ENCODE measurements around the gene DCC.

DCC gene

GRCh38 chr18:52948868-52949444, 609.0 kb downstream of the DCC start:
- no peak for DNase-seq

DNA sequence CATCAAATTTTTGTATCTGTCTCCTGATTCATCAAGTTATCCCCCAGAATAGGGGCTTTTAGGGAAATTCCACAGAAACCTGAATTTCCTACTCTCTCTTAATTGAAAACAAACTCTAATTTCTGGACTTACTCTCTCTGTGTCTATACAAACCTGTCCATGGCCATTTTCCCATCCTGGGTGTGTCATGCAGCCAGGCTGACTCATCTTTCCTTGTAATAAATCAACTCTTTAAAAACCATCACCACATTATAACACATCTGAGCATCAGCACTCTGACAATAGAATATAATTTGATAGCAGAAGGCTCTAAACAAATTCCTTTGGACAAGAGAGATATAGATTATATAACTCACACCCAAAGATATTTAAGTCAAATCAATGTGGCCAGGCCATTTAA, 610.2 kb downstream of the DCC start:
- no peak for DNase-seq

GRCh38 chr18:52953387-52953786, 613.4 kb downstream of the DCC start:
- DNase-seq: no peak

DNA sequence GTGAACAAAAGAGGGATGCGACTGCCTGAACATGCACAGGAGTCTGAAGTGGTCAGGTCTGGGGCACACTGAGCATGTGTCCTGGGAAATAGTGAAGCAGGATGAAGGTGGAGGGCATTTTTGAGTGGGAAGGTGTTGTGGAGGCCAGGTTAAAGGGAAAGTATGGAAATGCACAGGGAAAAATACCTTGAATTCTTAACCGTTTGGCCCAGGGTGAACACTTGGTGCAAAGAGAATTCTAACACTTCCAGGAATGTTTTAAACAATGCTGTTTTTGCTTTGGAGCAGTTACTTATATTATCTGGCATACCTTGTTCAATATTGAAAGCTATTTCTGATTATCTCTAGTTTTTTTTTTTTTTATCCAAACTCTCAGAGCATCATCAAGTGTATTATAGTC, 623.5 kb downstream of the DCC start:
- no peak for DNase-seq

DNA sequence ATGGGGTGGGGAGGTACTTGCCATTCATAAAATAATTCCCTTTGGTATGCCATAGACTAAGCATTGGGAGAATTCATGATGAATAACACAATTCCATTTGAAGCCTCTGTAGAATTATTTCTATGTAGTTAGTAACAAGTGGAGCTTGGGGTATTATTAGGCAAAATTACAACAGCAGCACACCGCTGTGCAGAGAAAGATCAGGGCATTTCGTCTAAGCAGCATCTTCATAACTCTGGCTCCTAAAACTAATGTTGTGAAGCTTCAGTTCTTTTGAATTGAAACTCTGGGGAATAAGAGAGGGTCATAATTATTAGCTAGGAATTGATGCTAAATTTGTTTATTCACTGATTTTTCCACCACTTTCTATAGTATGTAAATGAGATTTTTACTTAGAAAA, 630.7 kb downstream of the DCC start:
- no peak for DNase-seq

DNA sequence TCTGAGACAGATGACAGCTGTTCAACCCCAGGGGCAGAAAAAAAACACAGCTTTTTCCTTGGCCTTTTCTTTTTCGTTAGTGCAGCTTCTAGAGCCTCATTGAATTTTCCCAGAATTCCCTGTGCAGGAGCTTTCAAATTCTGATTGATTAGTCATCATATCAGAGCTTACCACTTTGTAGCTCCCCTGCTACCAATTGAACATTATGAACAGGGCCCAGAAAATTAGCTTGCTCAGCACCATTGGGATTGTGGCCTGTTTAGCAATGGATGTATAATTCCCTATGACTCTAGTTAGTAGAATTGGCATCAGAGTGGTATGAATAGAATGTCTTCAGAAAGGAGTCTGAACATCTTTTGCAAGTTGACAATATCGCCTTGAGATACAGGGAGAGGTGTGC, 631.1 kb downstream of the DCC start:
- no peak for DNase-seq

DNA sequence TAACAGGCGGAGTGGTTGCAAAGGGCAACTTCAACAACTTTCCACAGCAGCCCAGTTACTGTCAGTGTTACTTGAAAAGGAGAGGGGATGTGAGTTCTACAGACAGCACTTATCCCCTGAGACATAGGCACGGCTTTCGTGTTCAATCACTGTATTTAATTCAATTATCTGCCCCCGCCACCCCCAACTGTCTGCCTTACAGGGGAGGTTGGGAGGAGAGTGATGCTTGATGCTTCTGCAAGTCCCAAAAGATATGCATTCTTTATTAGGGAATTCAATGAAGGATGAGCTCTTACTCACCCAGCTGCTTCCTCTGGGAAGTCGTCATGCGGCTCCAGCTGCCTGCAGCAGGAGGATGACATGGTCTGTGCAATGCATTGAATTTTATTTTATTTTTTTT, 639.9 kb downstream of the DCC start:
- no peak for DNase-seq

DNA sequence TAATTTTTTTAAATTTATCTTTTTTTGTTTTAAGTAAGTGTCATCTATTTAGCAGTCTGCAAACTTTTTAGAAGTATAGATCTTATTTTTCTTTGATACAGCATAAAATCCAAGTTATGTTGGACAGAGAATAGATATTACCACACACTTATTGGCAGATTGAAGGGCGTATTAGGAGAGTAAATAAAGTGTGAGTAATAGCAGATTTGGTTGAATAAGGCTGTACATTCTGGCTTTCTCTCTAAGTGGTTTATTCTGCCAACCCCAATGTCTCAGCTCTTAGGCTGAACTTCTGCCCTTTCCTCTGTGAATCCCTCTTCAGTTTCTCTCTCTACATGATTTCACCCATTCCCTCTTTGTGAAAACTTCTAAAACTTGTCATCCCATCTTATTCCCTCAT, 651.2 kb downstream of the DCC start:
- no peak for DNase-seq

DNA sequence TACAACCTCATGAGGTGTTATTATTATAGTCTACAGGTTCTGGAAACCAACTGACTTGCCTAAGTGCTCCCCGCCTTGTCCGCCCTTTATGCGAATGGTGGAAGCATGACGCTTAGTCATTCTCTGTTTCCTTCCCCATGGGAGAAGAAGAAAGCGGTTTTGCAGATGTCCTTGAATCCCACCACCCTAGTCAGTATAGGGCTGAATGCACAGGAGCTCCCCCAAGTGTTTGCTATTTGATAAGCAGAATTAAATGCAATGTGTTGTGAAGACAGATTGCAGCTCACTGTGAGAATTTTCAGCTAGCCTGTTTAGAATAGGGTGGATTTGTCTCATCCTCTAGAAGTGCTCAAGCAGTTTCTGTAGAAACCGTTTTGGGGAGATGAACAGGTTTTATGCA, 652.0 kb downstream of the DCC start:
- DNase-seq: no peak

DNA sequence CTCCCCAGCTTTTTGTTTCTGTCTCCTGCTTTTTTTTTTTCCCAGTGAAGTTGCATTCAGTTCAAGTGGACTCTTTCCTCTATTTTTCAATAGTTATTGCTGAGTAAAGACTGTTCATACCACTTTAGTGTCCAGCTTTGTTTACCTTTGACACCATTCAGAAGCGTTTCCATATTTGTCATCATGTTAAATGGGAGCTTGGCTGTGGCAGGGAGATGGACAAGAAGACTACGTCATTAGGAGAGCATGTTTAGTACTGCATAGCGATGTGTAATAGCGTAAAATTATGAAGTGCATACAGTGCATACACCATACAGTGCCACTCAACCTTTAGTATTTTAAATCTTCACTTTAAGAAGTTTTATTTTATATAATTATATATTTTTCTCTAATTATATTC, 655.9 kb downstream of the DCC start:
- DNase-seq: no peak

GRCh38 chr18:52999633-53000032, 659.6 kb downstream of the DCC start:
- no peak for DNase-seq

- no peak for DNase-seq
Measured at GRCh38 chr18:53004798-53005197, 664.8 kb downstream of the DCC start.

DNA sequence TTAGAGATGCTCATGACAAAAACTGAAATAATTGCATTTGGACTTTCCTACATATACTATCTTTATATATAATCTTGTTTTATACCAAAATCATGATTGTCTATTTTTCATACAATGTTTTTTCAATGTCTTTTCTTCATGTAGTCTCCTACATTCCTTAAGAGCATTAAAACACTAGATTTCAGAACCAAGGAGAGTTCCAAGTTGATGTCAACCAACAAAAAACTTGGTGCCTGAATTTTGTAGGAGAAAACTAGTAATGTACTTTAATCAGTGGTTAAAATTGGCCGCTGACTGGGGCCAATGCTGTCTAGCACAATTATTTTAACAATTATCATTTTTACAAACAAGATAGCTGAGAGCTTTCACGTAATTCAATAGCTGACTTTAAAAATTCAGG, 678.8 kb downstream of the DCC start:
- no peak for DNase-seq

- DNase-seq: no peak
Measured at GRCh38 chr18:53025247-53025646, 685.2 kb downstream of the DCC start.

DNA sequence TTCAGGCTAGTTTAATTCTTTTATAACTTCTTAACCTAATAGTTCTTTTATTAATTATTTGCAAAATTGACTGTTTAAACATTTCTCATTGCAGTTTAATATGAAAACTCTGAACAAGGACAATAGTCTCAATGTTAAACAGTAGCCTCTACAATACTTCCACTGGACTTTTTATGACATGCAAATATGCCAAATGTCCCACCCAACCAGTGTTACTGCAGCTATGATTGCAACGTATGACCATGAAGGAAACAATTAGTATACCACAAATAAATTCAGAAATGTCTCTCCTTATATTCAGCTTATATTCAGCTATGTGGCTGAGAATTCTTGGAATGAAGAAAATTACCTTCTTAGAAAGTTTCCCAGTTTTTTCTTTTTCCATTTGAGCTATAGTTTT, 688.6 kb downstream of the DCC start:
- no peak for DNase-seq

DNA sequence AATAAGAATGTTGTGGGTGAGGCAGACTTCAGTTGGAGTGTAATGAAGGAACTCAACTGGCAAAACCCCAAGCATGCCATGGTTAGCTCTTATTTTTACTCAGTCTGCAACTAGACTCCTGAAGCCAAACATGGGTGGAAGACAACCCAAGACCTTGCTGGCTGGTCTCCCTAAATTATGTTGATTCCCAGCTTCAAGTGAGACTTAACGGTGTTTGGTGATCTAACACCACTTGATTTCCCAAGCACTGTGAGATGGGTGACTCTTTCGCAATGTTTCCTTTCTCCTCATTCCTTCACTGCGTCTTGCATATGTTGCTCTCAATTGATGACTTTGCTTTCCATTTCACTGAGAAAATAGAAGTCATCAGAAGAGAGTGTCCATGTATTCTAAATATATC, 693.1 kb downstream of the DCC start:
- no peak for DNase-seq

- DNase-seq: no peak
Measured at GRCh38 chr18:53038608-53039007, 698.6 kb downstream of the DCC start.

- DNase-seq: no peak
Measured at GRCh38 chr18:53040286-53040685, 700.3 kb downstream of the DCC start.

DNA sequence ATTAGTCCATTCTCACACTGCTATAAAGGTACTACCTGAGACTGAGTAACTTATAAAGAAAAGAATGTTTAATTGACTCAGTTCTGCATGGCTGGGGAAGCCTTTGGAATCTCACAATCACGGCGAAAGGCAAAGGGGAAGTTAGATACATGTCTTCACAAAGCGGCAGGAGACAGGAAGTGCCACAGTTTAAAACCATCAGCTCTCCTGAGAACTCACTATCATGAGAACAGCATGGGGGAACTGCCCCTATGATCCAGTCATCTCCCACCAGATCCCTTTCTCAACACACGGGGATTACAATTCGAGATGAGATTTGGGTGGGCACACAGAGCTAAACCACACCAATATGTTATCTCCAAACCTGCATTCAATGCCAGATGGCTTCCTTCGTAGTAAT, 716.1 kb downstream of the DCC start:
- no peak for DNase-seq

GRCh38 chr18:53070788-53071187, 730.8 kb downstream of the DCC start:
- no peak for DNase-seq

DNA sequence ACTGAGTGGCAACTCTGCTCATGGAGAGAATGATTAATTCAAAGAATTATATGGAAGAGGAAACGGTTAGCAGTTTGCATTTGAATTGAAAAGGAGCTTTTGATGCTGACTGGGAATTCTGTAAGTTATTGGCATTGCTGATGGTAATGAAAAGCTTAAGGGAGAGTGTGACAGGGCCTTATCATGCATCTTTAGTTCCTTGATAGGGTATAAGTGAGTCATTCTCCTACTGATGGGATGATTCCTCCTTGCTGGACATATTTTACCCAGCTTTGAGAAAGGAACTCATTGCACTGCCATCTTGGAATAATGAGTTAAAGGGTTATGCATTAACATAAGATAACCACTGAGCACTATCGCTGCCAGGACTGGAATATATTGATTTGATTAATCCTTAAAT, 740.7 kb downstream of the DCC start:
- DNase-seq: no peak

GRCh38 chr18:53093636-53094035, 753.6 kb downstream of the DCC start:
- no peak for DNase-seq

DNA sequence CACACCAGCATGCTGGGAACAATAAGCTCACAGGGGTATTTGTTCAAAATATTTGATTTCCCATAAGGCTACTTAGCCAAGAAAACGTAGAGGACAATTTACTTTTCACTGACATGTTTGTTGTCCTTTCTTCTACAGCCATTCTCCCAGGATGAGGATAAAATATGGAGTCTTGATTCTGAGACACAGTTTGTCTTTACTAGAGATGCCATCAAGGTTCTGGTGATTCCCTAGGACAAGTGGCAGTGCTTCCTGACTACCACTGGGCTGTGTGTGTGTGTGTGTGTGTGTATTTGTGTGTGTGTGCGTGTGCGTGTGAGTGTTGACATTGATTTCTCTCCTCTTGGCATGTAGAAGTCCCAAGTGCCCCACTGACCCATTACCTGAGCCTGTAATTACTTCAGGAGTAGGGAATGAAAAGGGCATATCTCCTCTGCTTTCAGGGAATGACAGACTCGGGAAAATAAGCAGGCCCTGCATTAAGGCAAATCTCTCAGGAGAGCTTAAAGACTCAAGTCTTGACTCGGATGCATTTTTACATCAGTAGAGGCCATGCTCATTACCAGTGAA, 761.6 kb downstream of the DCC start:
- no peak for DNase-seq

- DNase-seq: no peak
Measured at GRCh38 chr18:53114441-53114840, 774.4 kb downstream of the DCC start.

DNA sequence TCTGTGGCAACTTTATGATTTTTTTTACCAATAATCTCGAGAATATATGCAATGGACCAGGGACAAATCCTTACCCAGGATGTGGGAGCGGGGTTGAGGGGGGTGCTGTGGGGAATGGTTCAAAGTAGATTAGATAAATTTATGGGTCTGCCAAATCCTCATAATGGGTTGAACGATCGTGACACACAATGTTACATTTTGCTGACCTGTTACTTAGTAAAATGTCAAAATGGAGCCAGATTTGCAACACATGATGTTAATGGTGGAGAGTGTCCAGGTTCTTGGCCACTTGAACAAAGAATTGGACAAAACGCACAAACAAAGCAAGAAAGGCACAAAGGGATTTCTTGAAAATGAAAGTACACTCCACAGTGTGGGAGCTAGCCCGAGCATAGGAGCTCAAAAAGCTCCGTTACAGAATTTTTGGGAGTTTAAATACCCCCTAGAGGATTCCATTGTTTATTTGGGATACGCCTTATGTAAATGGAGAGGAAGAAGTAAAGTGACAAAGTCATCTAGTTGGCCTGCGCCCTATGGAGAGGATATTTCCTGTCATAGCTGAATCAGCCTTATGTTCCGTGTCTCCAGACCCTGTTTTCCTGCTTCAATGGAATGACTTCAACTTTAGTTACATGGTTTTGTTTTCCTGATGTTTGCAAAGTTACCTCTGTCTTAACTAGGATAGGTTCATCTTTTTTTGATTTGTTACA, 776.0 kb downstream of the DCC start:
- no peak for DNase-seq
